Measurements from ENCODE around the gene PIGL.

DNA sequence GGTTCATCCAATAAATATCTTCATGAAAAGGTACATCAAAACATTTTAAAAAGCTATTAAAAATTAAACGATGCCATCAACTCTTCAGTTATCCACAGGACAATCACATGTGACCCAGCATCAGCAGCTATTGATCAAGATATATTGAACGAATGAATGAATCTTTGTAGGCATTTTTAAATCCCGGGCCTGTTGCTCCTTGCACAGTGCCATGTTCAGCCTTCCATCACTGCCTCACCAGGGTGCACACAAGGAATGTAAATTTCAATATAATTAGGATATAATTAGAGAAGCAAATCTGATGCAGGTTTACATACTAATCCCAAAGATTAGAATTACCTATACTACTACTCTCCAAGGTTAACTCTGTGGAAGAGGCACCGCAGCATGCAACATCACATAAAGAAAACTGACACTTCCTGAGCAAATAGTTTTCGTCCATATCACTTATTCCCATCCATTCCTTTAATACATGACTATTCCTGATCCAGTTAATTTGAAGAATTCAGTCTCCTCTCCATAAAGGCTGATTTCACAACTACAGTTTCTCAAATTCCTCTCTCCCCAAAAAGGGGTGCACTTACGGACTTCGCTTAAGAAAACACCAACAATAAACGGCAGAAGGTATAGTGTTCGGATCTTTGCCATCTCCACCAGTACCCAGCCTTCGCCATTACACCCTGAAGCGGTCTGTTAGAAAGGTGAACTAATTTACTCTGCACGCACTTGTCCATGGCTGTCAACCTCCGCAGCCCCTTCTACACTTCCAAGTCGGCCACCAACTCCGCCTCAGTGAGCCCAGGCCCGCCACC, 2.6 kb upstream of the PIGL start:
- TF ChIP-seq TAF1 (IDR thresholded peaks at IDR 0.05; ENCODE audit: low read depth, low read length) = peak; percentile 38; the same call in 1 of the 2 replicates
- TF ChIP-seq POLR2A (IDR thresholded peaks at IDR 0.05; ENCODE audit: low read depth, low read length) = no peak
- no peak for TF ChIP-seq POLR2AphosphoS5 (IDR thresholded peaks at IDR 0.05; ENCODE audit: low read depth, low read length)
- no peak for TF ChIP-seq SPI1 (IDR thresholded peaks at IDR 0.05; ENCODE audit: low read depth, low read length)
- TF ChIP-seq POU2F2 (IDR thresholded peaks at IDR 0.05; ENCODE audit: low read depth, low read length) = no peak

Measured in GM12891 (cell line).